22Rv1 (cell line): ENCODE data around the gene PLPP1.

Experiments
- CTCF ChIP-seq: fragments of 450-650 bp; IDR thresholded peaks from 2 replicates; pipeline ENCODE4 v1.5.1; 2017; ENCODE audit warnings: mild to moderate bottlenecking
- ZFX ChIP-seq: fragments of 450-650 bp; IDR thresholded peaks from 2 replicates; pipeline ENCODE4 v1.6.1; 2017; ENCODE audit warnings: antibody characterized with exemption, borderline replicate concordance

- TF ChIP-seq CTCF: no peak
- TF ChIP-seq ZFX: no peak
These were observed 37.3 kb upstream of the PLPP1 start for GRCh38 chr5:55572020-55572419.
